Measurements from ENCODE around the gene JAK2. TPM values are rescaled to one million over a fixed set of nuclear protein-coding genes. Genes with fewer than 3 reads are reported as not detected.

The JAK2 gene
- total RNA-seq, 1 experiment from 2014 or later = 10.5 TPM

DNA sequence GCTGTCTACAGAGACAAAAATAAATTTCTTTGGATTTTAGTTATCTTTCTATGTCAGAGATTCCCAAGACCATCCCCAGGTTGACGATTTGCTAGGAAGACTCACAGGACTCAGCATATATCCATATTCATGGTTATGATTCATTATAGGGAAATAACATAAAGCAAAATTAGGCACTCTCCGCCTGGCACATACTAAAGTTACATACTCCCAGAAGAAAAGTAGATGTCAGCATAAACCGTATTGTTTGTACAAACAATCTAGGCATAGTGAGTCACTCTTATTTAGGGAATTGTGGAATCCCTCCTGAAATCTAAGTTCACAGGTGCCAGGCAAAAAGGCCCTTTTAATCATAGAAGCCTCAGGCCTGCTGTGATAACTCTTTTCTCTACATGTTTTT is 137.4 kb downstream of the JAK2 start:
- POLR2A ChIA-PET (ENCODE audit: low non-redundant PET) = no interaction called here
- no peaks in the 10 kb centered on the region for H3K9me3 ChIP-seq (ENCODE audit: low read depth, low read length, poor library complexity, severe bottlenecking)
- TF ChIP-seq EZH2 (IDR thresholded peaks at IDR 0.05; ENCODE audit: borderline replicate concordance, low read depth, low read length, poor library complexity, severe bottlenecking) = no peak
- intact Hi-C loops (cut with micrococcal nuclease; ENCODE audit: unreplicated experiment) = no loop called here
- no peaks in the 10 kb centered on the region for H3K27me3 ChIP-seq (replicated peaks; ENCODE audit: insufficient read depth, low read depth, low read length, poor library complexity)
- BruUV-seq (replicated peaks) = no TSS peak
- H3K27ac ChIP-seq (ENCODE audit: low read depth, low read length, poor library complexity, severe bottlenecking) = no peak overlapping the region
- CTCF ChIA-PET = no interaction called here
- no peaks in the 10 kb centered on the region for H3K36me3 ChIP-seq (ENCODE audit: insufficient read depth, low read length, poor library complexity, severe bottlenecking)
- no peak overlapping the region for H3K4me3 ChIP-seq (ENCODE audit: low read depth, low read length, poor library complexity, severe bottlenecking)
- no peak for DNase-seq (ENCODE audit: low spot score)
- H3K4me1 ChIP-seq (ENCODE audit: insufficient read depth, low read length, poor library complexity, severe bottlenecking) = no peaks in the 10 kb centered on the region

DNA sequence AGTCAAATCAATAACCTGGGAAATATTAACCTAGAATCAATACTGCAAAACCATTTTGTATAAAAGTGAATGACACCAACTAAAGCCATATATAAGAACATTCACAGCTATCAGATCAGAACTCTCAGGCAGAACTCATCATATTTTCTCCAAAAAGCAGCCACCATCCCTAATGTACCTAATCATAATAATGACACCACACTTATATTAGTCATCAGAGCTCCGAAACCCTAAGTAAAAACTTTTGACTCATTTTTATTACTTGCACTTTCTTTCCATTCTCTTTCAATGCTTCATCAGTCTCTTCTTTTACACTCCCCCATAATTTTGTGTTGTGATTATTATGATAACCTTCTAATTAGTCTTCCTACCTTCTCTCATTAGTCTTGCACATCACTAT is 155.1 kb downstream of the JAK2 start:
- Histone ChIP-seq H3K9me3 (ENCODE audit: low read depth, low read length, poor library complexity, severe bottlenecking) (no peaks in the 10 kb centered on the region), H3K27me3 (replicated peaks; ENCODE audit: insufficient read depth, low read depth, low read length, poor library complexity) (no peaks in the 10 kb centered on the region), H3K36me3 (ENCODE audit: insufficient read depth, low read length, poor library complexity, severe bottlenecking) (no peaks in the 10 kb centered on the region), H3K27ac (ENCODE audit: low read depth, low read length, poor library complexity, severe bottlenecking) (no peak overlapping the region), H3K4me3 (ENCODE audit: low read depth, low read length, poor library complexity, severe bottlenecking) (no peak overlapping the region), H3K4me1 (ENCODE audit: insufficient read depth, low read length, poor library complexity, severe bottlenecking) (no peaks in the 10 kb centered on the region)
- ChIA-PET POLR2A (ENCODE audit: low non-redundant PET) (interaction anchor here (0.6 kb wide), 1 partner anchor 487 kb away, joined by 6 read pairs; no protein-coding TSS in a partner anchor), CTCF (no interaction called here)
- DNase-seq (ENCODE audit: low spot score) = no peak
- intact Hi-C loops (cut with micrococcal nuclease; ENCODE audit: unreplicated experiment) = no loop called here
- TF ChIP-seq EZH2 (IDR thresholded peaks at IDR 0.05; ENCODE audit: borderline replicate concordance, low read depth, low read length, poor library complexity, severe bottlenecking) (no peak), CTCF (conservative IDR thresholded peaks at IDR 0.05; ENCODE audit: low read depth, low read length) (no peak)
- no TSS peak for BruUV-seq (replicated peaks)

DNA sequence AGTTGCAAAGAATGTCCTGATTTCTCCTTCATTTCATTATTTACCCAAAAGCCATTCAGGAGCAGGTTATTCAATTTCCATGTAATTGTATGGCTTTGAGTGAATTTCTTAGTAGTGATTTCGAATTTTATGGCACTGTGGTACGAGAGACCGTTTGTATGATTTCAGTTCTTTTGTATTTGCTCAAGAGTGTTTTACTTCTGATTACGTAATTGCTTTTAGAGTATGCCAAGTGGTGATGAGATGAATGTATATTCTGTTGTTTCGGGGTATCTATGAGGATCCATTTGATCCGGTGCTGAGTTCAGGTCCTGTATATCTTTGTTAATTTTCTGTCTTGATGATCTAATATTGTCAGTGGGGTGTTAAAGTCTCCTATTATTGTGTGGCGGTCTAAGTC is 159.1 kb downstream of the JAK2 start:
- POLR2A ChIA-PET (ENCODE audit: low non-redundant PET) = no interaction called here
- no peaks in the 10 kb centered on the region for H3K9me3 ChIP-seq (ENCODE audit: low read depth, low read length, poor library complexity, severe bottlenecking)
- intact Hi-C loops (cut with micrococcal nuclease; ENCODE audit: unreplicated experiment) = no loop called here
- no TSS peak for BruUV-seq (replicated peaks)
- CTCF ChIA-PET = no interaction called here
- no peaks in the 10 kb centered on the region for H3K36me3 ChIP-seq (ENCODE audit: insufficient read depth, low read length, poor library complexity, severe bottlenecking)
- H3K27me3 ChIP-seq (replicated peaks; ENCODE audit: insufficient read depth, low read depth, low read length, poor library complexity) = no peaks in the 10 kb centered on the region
- TF ChIP-seq CTCF (conservative IDR thresholded peaks at IDR 0.05; ENCODE audit: low read depth, low read length) = no peak
- no peak for TF ChIP-seq EZH2 (IDR thresholded peaks at IDR 0.05; ENCODE audit: borderline replicate concordance, low read depth, low read length, poor library complexity, severe bottlenecking)
- H3K27ac ChIP-seq (ENCODE audit: low read depth, low read length, poor library complexity, severe bottlenecking) = no peak overlapping the region
- DNase-seq (ENCODE audit: low spot score) = no peak
- H3K4me3 ChIP-seq (ENCODE audit: low read depth, low read length, poor library complexity, severe bottlenecking) = no peak overlapping the region
- no peaks in the 10 kb centered on the region for H3K4me1 ChIP-seq (ENCODE audit: insufficient read depth, low read length, poor library complexity, severe bottlenecking)

- CTCF ChIA-PET = no interaction called here
- no TSS peak for BruUV-seq (replicated peaks)
Observed at GRCh38 chr9:5146241-5146640, 161.2 kb downstream of the JAK2 start.

More at GRCh38 chr9:5146241-5146640, 161.2 kb downstream of the JAK2 start:
- Histone ChIP-seq H3K9me3 (ENCODE audit: low read depth, low read length, poor library complexity, severe bottlenecking) (no peaks in the 10 kb centered on the region), H3K27ac (ENCODE audit: low read depth, low read length, poor library complexity, severe bottlenecking) (no peak overlapping the region), H3K4me1 (ENCODE audit: insufficient read depth, low read length, poor library complexity, severe bottlenecking) (no peaks in the 10 kb centered on the region), H3K36me3 (ENCODE audit: insufficient read depth, low read length, poor library complexity, severe bottlenecking) (no peaks in the 10 kb centered on the region), H3K4me3 (ENCODE audit: low read depth, low read length, poor library complexity, severe bottlenecking) (no peak overlapping the region), H3K27me3 (replicated peaks; ENCODE audit: insufficient read depth, low read depth, low read length, poor library complexity) (no peaks in the 10 kb centered on the region)
- intact Hi-C loops (cut with micrococcal nuclease; ENCODE audit: unreplicated experiment) = no loop called here
- DNase-seq (ENCODE audit: low spot score) = no peak
- POLR2A ChIA-PET (ENCODE audit: low non-redundant PET) = no interaction called here
- TF ChIP-seq CTCF (conservative IDR thresholded peaks at IDR 0.05; ENCODE audit: low read depth, low read length) = no peak
- no peak for TF ChIP-seq EZH2 (IDR thresholded peaks at IDR 0.05; ENCODE audit: borderline replicate concordance, low read depth, low read length, poor library complexity, severe bottlenecking)

Data from A673 (cell line).